Measurements from ENCODE around the gene CAPN3. TPM values are rescaled to one million over a fixed set of nuclear protein-coding genes. Genes with fewer than 3 reads are reported as not detected.
A peak's percentile ranks its signal among the peaks of the same experiment; 100 is the strongest.
"Not testable (repeated sequence)": the region's sequence is repeated elsewhere in the genome, so short reads cannot be mapped to it uniquely, and the experiment has no call there.

The CAPN3 gene
- 10 to 100 TPM in 4 of 5 experiments, 1 to 10 TPM in 1; 6.5 to 26.1 (median 16.4) TPM for total RNA-seq
- polyA plus RNA-seq = under 1 TPM in 1 of 2 donors, not detected in 1; 0.48 TPM
- 8.3 reads per million, percentile 32 among the genes with 10 or more reads in this experiment for total RNA-seq

GRCh38 chr15:42359249-42359648, at the start of gene CAPN3:
TSS of gene CAPN3 (plus strand) at chr15:42359501. CDS start at chr15:42359806, 305 bp downstream.
- Histone ChIP-seq H3K4me1 (ENCODE audit: control insufficient read depth in 2 of 2, insufficient read depth in 2 of 2, low read length in 2 of 2) (no peaks in the 10 kb centered on the region), H3K36me3 (ENCODE audit: control insufficient read depth in 2 of 3, insufficient read depth in 3 of 3, low read length in 3 of 3) (peaks cover 0 to 3% (median 0%) of the 10 kb centered on the region in 3 experiments), H3K4me3 (ENCODE audit: low read length) (no peak within 1 kb of the TSS), H3K27ac (ENCODE audit: low read depth, low read length) (no peak within 1 kb of the TSS), H3K9me3 (ENCODE audit: control insufficient read depth in 2 of 3, low read length in 3 of 3) (no peaks in the 10 kb centered on the region), H3K27me3 (ENCODE audit: control insufficient read depth in 2 of 2, insufficient read depth in 2 of 2, low read length in 2 of 2) (no peaks in the 10 kb centered on the region)
- DNase-seq (no peak), ATAC-seq (no peak)
- H3K36me3 Mint-ChIP-seq = peaks cover 0 to 31% (median 10%) of the 10 kb centered on the region in 5 donors
- intact Hi-C loops (cut with micrococcal nuclease) = no loop called here
- H3K4me3 Mint-ChIP-seq = no peak within 1 kb of the TSS
- H3K27ac Mint-ChIP-seq = peak within 1 kb of the TSS in 1 of 9 donors; percentile 3
- ChIA-PET CTCF (no interaction called here), POLR2A (no interaction called here)
- no peaks in the 10 kb centered on the region for H3K9me3 Mint-ChIP-seq
- H3K4me1 Mint-ChIP-seq = peaks cover 0 to 1% (median 0%) of the 10 kb centered on the region in 7 donors
- H3K27me3 Mint-ChIP-seq = no peaks in the 10 kb centered on the region

GRCh38 chr15:42313463-42313862, 45.8 kb upstream of the CAPN3 start:
- ChIA-PET CTCF (no interaction called here), POLR2A (no interaction called here)
- H3K4me3 ChIP-seq (ENCODE audit: low read length) = no peak overlapping the region
- H3K27me3 ChIP-seq (ENCODE audit: control insufficient read depth in 2 of 2, insufficient read depth in 2 of 2, low read length in 2 of 2) = no peaks in the 10 kb centered on the region
- H3K36me3 ChIP-seq (ENCODE audit: control insufficient read depth in 2 of 3, insufficient read depth in 3 of 3, low read length in 3 of 3) = peaks cover 4 to 29% (median 9%) of the 10 kb centered on the region in 3 experiments
- no peak for DNase-seq
- H3K4me1 ChIP-seq (ENCODE audit: control insufficient read depth in 2 of 2, insufficient read depth in 2 of 2, low read length in 2 of 2) = no peaks in the 10 kb centered on the region
- H3K4me1 Mint-ChIP-seq = no peaks in the 10 kb centered on the region
- H3K4me3 Mint-ChIP-seq = no peak overlapping the region
- no peaks in the 10 kb centered on the region for H3K9me3 ChIP-seq (ENCODE audit: control insufficient read depth in 2 of 3, low read length in 3 of 3)
- no peaks in the 10 kb centered on the region for H3K9me3 Mint-ChIP-seq
- peaks cover 14 to 51% (median 31%) of the 10 kb centered on the region in 5 donors for H3K36me3 Mint-ChIP-seq
- H3K27me3 Mint-ChIP-seq = no peaks in the 10 kb centered on the region
- no peak overlapping the region for H3K27ac ChIP-seq (ENCODE audit: low read depth, low read length)
- intact Hi-C loops (cut with micrococcal nuclease) = no loop called here
- peak overlapping the region in 1 of 9 donors; percentile 57 for H3K27ac Mint-ChIP-seq
- no peak for ATAC-seq

- Mint-ChIP-seq H3K27ac (no peak overlapping the region), H3K4me1 (no peaks in the 10 kb centered on the region), H3K9me3 (no peaks in the 10 kb centered on the region), H3K4me3 (no peak overlapping the region), H3K36me3 (peaks cover 13 to 45% (median 30%) of the 10 kb centered on the region in 5 donors), H3K27me3 (no peaks in the 10 kb centered on the region)
- POLR2A ChIA-PET = interaction anchor here (0.6 kb wide), 1 partner anchor 148 kb away, joined by 3 read pairs; no protein-coding TSS in a partner anchor
- no peaks in the 10 kb centered on the region for H3K27me3 ChIP-seq (ENCODE audit: control insufficient read depth in 2 of 2, insufficient read depth in 2 of 2, low read length in 2 of 2)
- H3K4me1 ChIP-seq (ENCODE audit: control insufficient read depth in 2 of 2, insufficient read depth in 2 of 2, low read length in 2 of 2) = no peaks in the 10 kb centered on the region
- ATAC-seq = no peak
- no peaks in the 10 kb centered on the region for H3K9me3 ChIP-seq (ENCODE audit: control insufficient read depth in 2 of 3, low read length in 3 of 3)
- H3K27ac ChIP-seq (ENCODE audit: low read depth, low read length) = no peak overlapping the region
- intact Hi-C loops (cut with micrococcal nuclease) = no loop called here
- no peak overlapping the region for H3K4me3 ChIP-seq (ENCODE audit: low read length)
- DNase-seq = no peak
- peaks cover 4 to 24% (median 9%) of the 10 kb centered on the region in 3 experiments for H3K36me3 ChIP-seq (ENCODE audit: control insufficient read depth in 2 of 3, insufficient read depth in 3 of 3, low read length in 3 of 3)
- CTCF ChIA-PET = interaction anchor here (0.6 kb wide), 1 partner anchor 19 kb away, joined by 3 read pairs; no protein-coding TSS in a partner anchor
These were observed 44.5 kb upstream of the CAPN3 start for GRCh38 chr15:42314818-42315217.

- peaks cover 8 to 38% (median 26%) of the 10 kb centered on the region in 5 donors for H3K36me3 Mint-ChIP-seq
- POLR2A ChIA-PET = no interaction called here
These were observed 43.8 kb upstream of the CAPN3 start for GRCh38 chr15:42315521-42315920.

DNA sequence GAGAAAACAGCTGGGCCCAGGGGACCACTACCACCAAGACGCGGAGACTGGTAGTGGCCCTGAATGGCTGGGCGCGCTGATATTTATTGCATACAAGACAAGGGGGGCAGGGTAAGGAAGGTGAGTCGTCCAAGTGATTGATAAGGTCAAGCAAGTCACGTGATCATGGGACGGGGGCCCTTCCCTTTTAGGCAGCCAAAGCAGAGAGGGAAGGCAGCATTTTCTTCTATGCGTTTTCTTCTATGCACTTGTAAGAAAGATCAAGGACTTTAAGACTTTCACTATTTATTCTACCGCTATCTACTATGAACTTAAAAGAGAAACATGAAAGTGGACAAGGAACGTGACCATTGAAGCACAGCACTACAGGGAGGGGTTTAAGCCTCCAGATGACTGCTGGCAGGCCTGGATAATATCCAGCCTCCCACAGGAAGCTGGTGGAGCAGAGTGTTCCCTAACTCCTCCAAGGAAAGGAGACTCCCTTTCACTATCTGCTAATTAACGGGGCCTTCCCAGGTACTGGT, 43.0 kb upstream of the CAPN3 start:
- H3K4me3 ChIP-seq (ENCODE audit: low read length); H3K4me1 Mint-ChIP-seq; ATAC-seq; POLR2A ChIA-PET; H3K9me3 ChIP-seq (ENCODE audit: control insufficient read depth in 2 of 3, low read length in 3 of 3); H3K27me3 Mint-ChIP-seq; DNase-seq; H3K9me3 Mint-ChIP-seq; CTCF ChIA-PET; intact Hi-C loops (cut with micrococcal nuclease); H3K4me1 ChIP-seq (ENCODE audit: control insufficient read depth in 2 of 2, insufficient read depth in 2 of 2, low read length in 2 of 2); H3K27ac Mint-ChIP-seq; H3K27me3 ChIP-seq (ENCODE audit: control insufficient read depth in 2 of 2, insufficient read depth in 2 of 2, low read length in 2 of 2); H3K27ac ChIP-seq (ENCODE audit: low read depth, low read length); H3K4me3 Mint-ChIP-seq: not testable (repeated sequence)
- peaks cover 0 to 13% (median 0%) of the 10 kb centered on the region in 3 experiments for H3K36me3 ChIP-seq (ENCODE audit: control insufficient read depth in 2 of 3, insufficient read depth in 3 of 3, low read length in 3 of 3)
- peaks cover 8 to 37% (median 25%) of the 10 kb centered on the region in 5 donors for H3K36me3 Mint-ChIP-seq

More at GRCh38 chr15:42315521-42315920, 43.8 kb upstream of the CAPN3 start:
- CTCF ChIA-PET = no interaction called here
- no peaks in the 10 kb centered on the region for H3K4me1 Mint-ChIP-seq
- no peaks in the 10 kb centered on the region for H3K9me3 ChIP-seq (ENCODE audit: control insufficient read depth in 2 of 3, low read length in 3 of 3)
- no peaks in the 10 kb centered on the region for H3K27me3 Mint-ChIP-seq
- H3K9me3 Mint-ChIP-seq = no peaks in the 10 kb centered on the region
- no peaks in the 10 kb centered on the region for H3K27me3 ChIP-seq (ENCODE audit: control insufficient read depth in 2 of 2, insufficient read depth in 2 of 2, low read length in 2 of 2)
- H3K4me3 ChIP-seq (ENCODE audit: low read length) = no peak overlapping the region
- no peak for ATAC-seq
- H3K4me1 ChIP-seq (ENCODE audit: control insufficient read depth in 2 of 2, insufficient read depth in 2 of 2, low read length in 2 of 2) = no peaks in the 10 kb centered on the region
- H3K4me3 Mint-ChIP-seq = no peak overlapping the region
- DNase-seq = no peak
- intact Hi-C loops (cut with micrococcal nuclease) = no loop called here
- H3K27ac Mint-ChIP-seq = no peak overlapping the region
- H3K36me3 ChIP-seq (ENCODE audit: control insufficient read depth in 2 of 3, insufficient read depth in 3 of 3, low read length in 3 of 3) = peaks cover 2 to 19% (median 5%) of the 10 kb centered on the region in 3 experiments
- no peak overlapping the region for H3K27ac ChIP-seq (ENCODE audit: low read depth, low read length)

DNA sequence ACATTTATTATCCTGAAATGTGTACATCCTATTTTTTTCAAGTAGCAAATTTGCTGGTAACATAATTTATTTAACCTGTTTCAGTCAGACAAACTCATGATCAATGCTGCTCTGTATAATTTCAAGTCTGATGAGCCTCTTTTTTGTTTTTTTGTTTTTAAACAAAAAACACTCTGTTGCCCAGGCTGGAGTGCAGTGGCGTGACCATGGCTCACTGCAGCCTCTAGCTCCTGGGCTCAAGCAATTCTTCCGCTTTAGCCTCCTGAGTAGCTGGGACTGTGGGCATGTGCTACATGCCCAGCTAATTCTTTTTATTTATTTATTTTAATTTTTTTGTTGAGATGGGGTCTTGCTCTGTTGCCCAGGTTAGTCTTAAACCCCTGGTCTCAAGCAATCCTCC, 40.1 kb upstream of the CAPN3 start:
- no peak overlapping the region for H3K4me3 ChIP-seq (ENCODE audit: low read length)
- no peak overlapping the region for H3K4me3 Mint-ChIP-seq
- peaks cover 0 to 7% (median 0%) of the 10 kb centered on the region in 3 experiments for H3K36me3 ChIP-seq (ENCODE audit: control insufficient read depth in 2 of 3, insufficient read depth in 3 of 3, low read length in 3 of 3)
- DNase-seq (no peak), ATAC-seq (no peak)
- no peaks in the 10 kb centered on the region for H3K4me1 Mint-ChIP-seq
- H3K9me3 Mint-ChIP-seq = peaks cover 0 to 2% (median 0%) of the 10 kb centered on the region in 11 donors
- H3K9me3 ChIP-seq (ENCODE audit: control insufficient read depth in 2 of 3, low read length in 3 of 3) = no peaks in the 10 kb centered on the region
- CTCF ChIA-PET = no interaction called here
- no peaks in the 10 kb centered on the region for H3K4me1 ChIP-seq (ENCODE audit: control insufficient read depth in 2 of 2, insufficient read depth in 2 of 2, low read length in 2 of 2)
- peaks cover 24 to 45% (median 34%) of the 10 kb centered on the region in 5 donors for H3K36me3 Mint-ChIP-seq
- no peaks in the 10 kb centered on the region for H3K27me3 ChIP-seq (ENCODE audit: control insufficient read depth in 2 of 2, insufficient read depth in 2 of 2, low read length in 2 of 2)
- peak overlapping the region in 1 of 9 donors; percentile 1 for H3K27ac Mint-ChIP-seq
- intact Hi-C loops (cut with micrococcal nuclease) = no loop called here
- POLR2A ChIA-PET = interaction anchor here (0.7 kb wide), 1 partner anchor 161 kb away, joined by 3 read pairs; no protein-coding TSS in a partner anchor
- no peak overlapping the region for H3K27ac ChIP-seq (ENCODE audit: low read depth, low read length)
- no peaks in the 10 kb centered on the region for H3K27me3 Mint-ChIP-seq

DNA sequence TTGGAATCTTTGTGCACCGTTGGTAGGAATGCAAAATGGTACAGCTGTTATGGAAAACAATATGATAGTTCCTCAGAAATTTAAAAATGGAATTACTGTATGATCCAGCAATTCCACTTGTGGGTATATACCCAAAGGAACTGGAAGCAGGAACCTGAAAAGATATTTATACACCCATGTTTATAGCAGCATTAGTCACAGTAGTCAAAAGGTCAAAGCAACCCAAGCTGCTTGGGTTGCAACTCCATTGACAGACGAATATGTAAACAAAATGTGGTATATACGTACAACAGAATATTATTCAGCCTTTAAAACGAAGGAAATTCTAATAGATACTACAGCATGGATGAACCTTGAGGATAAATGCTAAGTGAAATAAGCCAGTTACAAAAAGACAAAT, 35.0 kb upstream of the CAPN3 start:
- no peaks in the 10 kb centered on the region for H3K4me1 ChIP-seq (ENCODE audit: control insufficient read depth in 2 of 2, insufficient read depth in 2 of 2, low read length in 2 of 2)
- peaks cover 0 to 26% (median 5%) of the 10 kb centered on the region in 3 experiments for H3K36me3 ChIP-seq (ENCODE audit: control insufficient read depth in 2 of 3, insufficient read depth in 3 of 3, low read length in 3 of 3)
- ATAC-seq (no peak), DNase-seq (no peak)
- H3K4me3 ChIP-seq (ENCODE audit: low read length) = no peak overlapping the region
- no peak overlapping the region for H3K27ac ChIP-seq (ENCODE audit: low read depth, low read length)
- no peak overlapping the region for H3K27ac Mint-ChIP-seq
- no peaks in the 10 kb centered on the region for H3K4me1 Mint-ChIP-seq
- H3K4me3 Mint-ChIP-seq = no peak overlapping the region
- H3K9me3 Mint-ChIP-seq = peaks cover 0 to 2% (median 0%) of the 10 kb centered on the region in 11 donors
- POLR2A ChIA-PET = no interaction called here
- CTCF ChIA-PET = no interaction called here
- intact Hi-C loops (cut with micrococcal nuclease) = no loop called here
- no peaks in the 10 kb centered on the region for H3K27me3 ChIP-seq (ENCODE audit: control insufficient read depth in 2 of 2, insufficient read depth in 2 of 2, low read length in 2 of 2)
- H3K27me3 Mint-ChIP-seq = no peaks in the 10 kb centered on the region
- H3K36me3 Mint-ChIP-seq = peaks cover 32 to 79% (median 64%) of the 10 kb centered on the region in 5 donors
- H3K9me3 ChIP-seq (ENCODE audit: control insufficient read depth in 2 of 3, low read length in 3 of 3) = no peaks in the 10 kb centered on the region
